MCF 10A (cell line): Measurements from ENCODE around the gene CCNT1. TPM values are rescaled to one million over a fixed set of nuclear protein-coding genes. Genes with fewer than 3 reads are reported as not detected.

Experiments used
- BruUV-seq: library from RNA; stranded (reverse); fragments of 400-500 nt; replicated peaks from 2 replicates; lab custom pipeline; 2021; lab: Mats Ljungman, UMichigan
- CTCF ChIA-PET: fragments of 300-600 bp; sonication (Branson Sonifier 250); formaldehyde crosslinking; extraction: SDS; loops from one replicate; lab custom pipeline; 2021; ENCODE audit warnings: antibody characterized with exemption, inconsistent platforms; lab: Yijun Ruan, JAX
- POLR2A ChIA-PET: fragments of 300-600, 350-650 bp; sonication (Branson Sonifier 250); formaldehyde crosslinking; extraction: SDS; loops from one replicate; lab custom pipeline; 2020; ENCODE audit warnings: antibody characterized with exemption, inconsistent platforms; lab: Yijun Ruan, JAX
- DNase-seq: peaks from one replicate; pipeline ENCODE4 v3.0.0-alpha.2; 2018; ENCODE audit not compliant: unreplicated experiment
- H3K27ac Mint-ChIP-seq: one replicate; pipeline ENCODE4 v1.8.0; 2022; ENCODE audit warnings: mild to moderate bottlenecking, low read depth, mixed read lengths; ENCODE audit not compliant: unreplicated experiment
- H3K27me3 Mint-ChIP-seq: one replicate; pipeline ENCODE4 v1.8.0; 2022; ENCODE audit warnings: mixed read lengths; ENCODE audit not compliant: insufficient read depth, unreplicated experiment
- H3K36me3 Mint-ChIP-seq: one replicate; pipeline ENCODE4 v1.8.0; 2022; ENCODE audit warnings: mild to moderate bottlenecking, moderate library complexity, mixed read lengths; ENCODE audit not compliant: insufficient read depth, unreplicated experiment
- H3K4me1 Mint-ChIP-seq: one replicate; pipeline ENCODE4 v1.8.0; 2022; ENCODE audit warnings: mixed read lengths; ENCODE audit not compliant: insufficient read depth, unreplicated experiment
- H3K4me3 Mint-ChIP-seq: one replicate; pipeline ENCODE4 v1.8.0; 2022; ENCODE audit warnings: mild to moderate bottlenecking, moderate library complexity, mixed read lengths; ENCODE audit not compliant: unreplicated experiment
- H3K9me3 Mint-ChIP-seq: one replicate; pipeline ENCODE4 v1.8.0; 2022; ENCODE audit warnings: mixed read lengths; ENCODE audit not compliant: unreplicated experiment
- intact Hi-C: fragments of 100-400 bp; cut with micrococcal nuclease; formaldehyde crosslinking; loops from 2 replicates; pipeline ENCODE4 v1.14.1; 2022
- total RNA-seq: library from RNA; stranded (reverse); gene quantifications from 2 replicates; pipeline ENCODE4 v1.2.3, GENCODE V29; 2022
- TF ChIP-seq, protein P1 (sequence below): fragments of 200-600 bp; IDR thresholded peaks from one replicate; pipeline ENCODE4 v1.8.0; 2022; ENCODE audit warnings: antibody characterized with exemption, mild to moderate bottlenecking; ENCODE audit not compliant: unreplicated experiment

The CCNT1 gene
- total RNA-seq, 1 experiment from 2014 or later: 55.1 TPM

DNA sequence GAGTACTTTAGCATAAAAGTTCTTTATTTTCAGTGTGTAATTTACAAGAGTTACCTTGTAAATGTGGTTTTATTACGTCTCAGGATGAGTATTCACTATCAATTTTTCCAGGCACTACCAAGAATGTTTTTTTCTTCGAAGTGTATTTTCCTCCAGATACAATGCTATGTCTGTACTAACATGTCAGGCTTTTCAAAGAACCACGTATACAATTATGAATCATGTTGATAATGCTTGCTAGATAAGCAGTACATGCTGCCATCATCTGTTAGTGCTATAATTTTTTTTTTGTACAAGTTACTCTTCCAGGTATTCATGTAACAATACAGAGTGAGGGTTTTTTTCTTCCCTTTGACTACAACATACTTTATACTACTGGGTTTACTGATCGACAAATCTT, 28.9 kb downstream of the CCNT1 start:
- no TSS peak for BruUV-seq
- Mint-ChIP-seq H3K4me3 (no peak overlapping the region), H3K27ac (no peak overlapping the region), H3K9me3 (no peaks in the 10 kb centered on the region), H3K27me3 (no peaks in the 10 kb centered on the region), H3K36me3 (peaks cover 52% of the 10 kb centered on the region), H3K4me1 (no peaks in the 10 kb centered on the region)
- POLR2A ChIA-PET: no interaction called here
- no peak for DNase-seq
- CTCF ChIA-PET: interaction anchor here (0.6 to 0.7 kb wide), 2 partner anchors 11 to 214 kb away, joined by 3 read pairs; no protein-coding TSS in a partner anchor
- TF ChIP-seq, protein P1, sequence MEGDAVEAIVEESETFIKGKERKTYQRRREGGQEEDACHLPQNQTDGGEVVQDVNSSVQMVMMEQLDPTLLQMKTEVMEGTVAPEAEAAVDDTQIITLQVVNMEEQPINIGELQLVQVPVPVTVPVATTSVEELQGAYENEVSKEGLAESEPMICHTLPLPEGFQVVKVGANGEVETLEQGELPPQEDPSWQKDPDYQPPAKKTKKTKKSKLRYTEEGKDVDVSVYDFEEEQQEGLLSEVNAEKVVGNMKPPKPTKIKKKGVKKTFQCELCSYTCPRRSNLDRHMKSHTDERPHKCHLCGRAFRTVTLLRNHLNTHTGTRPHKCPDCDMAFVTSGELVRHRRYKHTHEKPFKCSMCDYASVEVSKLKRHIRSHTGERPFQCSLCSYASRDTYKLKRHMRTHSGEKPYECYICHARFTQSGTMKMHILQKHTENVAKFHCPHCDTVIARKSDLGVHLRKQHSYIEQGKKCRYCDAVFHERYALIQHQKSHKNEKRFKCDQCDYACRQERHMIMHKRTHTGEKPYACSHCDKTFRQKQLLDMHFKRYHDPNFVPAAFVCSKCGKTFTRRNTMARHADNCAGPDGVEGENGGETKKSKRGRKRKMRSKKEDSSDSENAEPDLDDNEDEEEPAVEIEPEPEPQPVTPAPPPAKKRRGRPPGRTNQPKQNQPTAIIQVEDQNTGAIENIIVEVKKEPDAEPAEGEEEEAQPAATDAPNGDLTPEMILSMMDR: no peak
- intact Hi-C loops: no loop called here

DNA sequence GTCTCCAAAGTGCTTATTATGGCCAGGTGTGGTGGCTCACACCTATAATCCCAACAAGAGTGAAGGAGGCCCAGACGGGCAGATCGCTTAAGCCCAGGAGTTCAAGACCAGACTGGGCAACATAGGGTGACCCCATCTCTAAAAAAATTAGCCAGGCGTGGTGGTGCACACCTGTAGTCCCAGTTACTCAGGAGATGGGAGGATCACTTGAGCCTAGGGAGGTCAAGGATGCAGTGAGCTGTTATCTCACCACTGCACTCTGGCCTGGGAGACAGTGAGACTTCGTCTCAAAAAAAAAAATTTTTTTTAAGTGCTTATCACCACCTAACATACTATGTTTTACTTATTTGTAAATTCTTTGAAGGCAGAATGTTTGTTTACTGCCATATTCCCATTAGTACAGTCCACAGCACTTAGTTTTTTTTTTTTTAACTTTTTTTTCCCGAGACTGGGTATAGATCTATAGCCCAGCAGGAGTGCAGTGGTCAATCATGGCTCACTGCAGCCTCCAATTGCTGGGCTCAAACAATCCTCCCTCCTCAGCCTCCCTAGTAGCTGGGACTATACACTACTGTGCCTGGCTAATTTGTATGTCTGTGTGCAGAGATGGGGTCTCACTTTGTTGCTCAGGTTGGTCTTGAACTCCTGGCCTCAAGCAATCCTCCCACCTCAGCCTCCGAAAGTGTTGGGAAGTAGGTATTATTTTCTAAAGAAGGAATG, 29.7 kb downstream of the CCNT1 start:
- ChIA-PET CTCF (interaction anchor here (0.6 to 0.7 kb wide), 3 partner anchors 12 to 214 kb away, joined by 3 read pairs; no protein-coding TSS in a partner anchor), POLR2A (no interaction called here)
- Mint-ChIP-seq H3K27ac (no peak overlapping the region), H3K9me3 (no peaks in the 10 kb centered on the region), H3K4me3 (no peak overlapping the region), H3K27me3 (no peaks in the 10 kb centered on the region), H3K4me1 (no peaks in the 10 kb centered on the region), H3K36me3 (peaks cover 48% of the 10 kb centered on the region)
- TF ChIP-seq, protein P1: no peak
- no TSS peak for BruUV-seq
- DNase-seq: no peak
- intact Hi-C loops: no loop called here

GRCh38 chr12:48686037-48686595, 30.4 kb downstream of the CCNT1 start:
- no peak overlapping the region for H3K4me3 Mint-ChIP-seq
- TF ChIP-seq, protein P1: no peak
- CTCF ChIA-PET: interaction anchor here (0.7 kb wide), 1 partner anchor 143 kb away, joined by 3 read pairs; no protein-coding TSS in a partner anchor
- H3K36me3 Mint-ChIP-seq: peaks cover 48% of the 10 kb centered on the region
- H3K9me3 Mint-ChIP-seq: no peaks in the 10 kb centered on the region
- no peak overlapping the region for H3K27ac Mint-ChIP-seq
- no TSS peak for BruUV-seq
- intact Hi-C loops: no loop called here
- no peaks in the 10 kb centered on the region for H3K4me1 Mint-ChIP-seq
- DNase-seq: no peak
- POLR2A ChIA-PET: interaction anchor here (1.0 kb wide), 1 partner anchor 20 kb away, joined by 4 read pairs; no protein-coding TSS in a partner anchor
- H3K27me3 Mint-ChIP-seq: no peaks in the 10 kb centered on the region

DNA sequence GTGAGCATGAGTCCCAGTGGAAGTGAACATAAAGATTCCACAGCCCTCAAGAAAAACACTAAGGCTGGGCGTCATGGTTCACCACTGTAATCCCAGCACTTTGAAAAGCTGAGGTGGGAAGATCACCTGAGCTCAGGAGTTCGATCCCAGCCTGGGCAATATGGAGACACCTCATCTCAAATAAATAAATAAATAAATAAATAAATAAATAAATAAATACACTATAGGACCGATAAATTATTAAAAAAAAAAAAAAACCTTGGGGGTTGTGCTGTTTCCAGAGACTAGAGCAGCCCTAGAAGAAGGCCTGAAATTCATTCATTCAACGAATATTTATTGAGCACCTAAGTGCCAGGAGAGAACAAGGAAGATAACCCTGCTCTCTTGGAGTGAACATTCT, 33.0 kb downstream of the CCNT1 start:
- Mint-ChIP-seq H3K27ac (no peak overlapping the region), H3K4me1 (peaks cover 10% of the 10 kb centered on the region), H3K36me3 (peaks cover 39% of the 10 kb centered on the region), H3K4me3 (no peak overlapping the region), H3K9me3 (no peaks in the 10 kb centered on the region), H3K27me3 (no peaks in the 10 kb centered on the region)
- intact Hi-C loops: no loop called here
- ChIA-PET CTCF (interaction anchor here (0.6 to 2.5 kb wide), 3 partner anchors 112 to 1040 kb away, joined by 3 to 9 read pairs (median 4); no protein-coding TSS in a partner anchor), POLR2A (interaction anchor here (1.2 to 3.2 kb wide), 4 partner anchors 11 to 564 kb away, joined by 3 to 30 read pairs (median 16); partner anchors contain the start of genes CCNT1 and PFKM)
- no peak for DNase-seq
- TF ChIP-seq, protein P1: no peak
- BruUV-seq: no TSS peak
